Muscle of back (tissue), 13 donors: ENCODE data around the gene MLPH. TPM values are rescaled to one million over a fixed set of nuclear protein-coding genes. Genes with fewer than 3 reads are reported as not detected.

Source experiments
- DNase-seq, 3 donors: peaks; one replicate each; pipeline versions ENCODE4 v3.0.0 to v3.0.0-alpha.2; 2013
- long read RNA-seq, 9 donors: transcript quantifications; one replicate each; lab custom pipeline, GENCODE V29; 2026
- polyA plus RNA-seq, 10 donors: library from polyadenylated mRNA; unstranded; fragments of 120-200 nt; gene quantifications; one replicate each; pipeline ENCODE4 v1.2.1, GENCODE V29; 2013; ENCODE audit not compliant: insufficient read length in 10 of 10

MLPH gene
- 1 to 10 TPM in 2 of 10 donors, under 1 TPM in 8; 0.42 to 2.1 (median 0.51) TPM for polyA plus RNA-seq
- long read RNA-seq, donor 1, result 0 reads
- long read RNA-seq, donor 2, result 0 reads
- long read RNA-seq, donor 3, result 0 reads
- long read RNA-seq, donor 4, result 0 reads
- long read RNA-seq, donor 5, result 0 reads
- long read RNA-seq, donor 6, result 0 reads
- long read RNA-seq, donor 7, result 0 reads
- long read RNA-seq, donor 8, result 0 reads
- long read RNA-seq, donor 9, result 0 reads

- peak in 1 of 3 donors; percentile 41 for DNase-seq
These were observed at the start of gene MLPH for GRCh38 chr2:237486819-237487448. Gene MLPH (plus strand): TSS chr2:237487251. CDS start chr2:237493427, 6,176 bp downstream.

- no peak for DNase-seq
These were observed 49.5 kb upstream of the MLPH start for GRCh38 chr2:237437566-237437965.

GRCh38 chr2:237438080-237438940 is 48.7 kb upstream of the MLPH start:
- peak in 1 of 3 donors; percentile 59 for DNase-seq

- DNase-seq, result no peak
These were observed 46.2 kb upstream of the MLPH start for GRCh38 chr2:237440819-237441281.

- DNase-seq, result peak in 2 of 3 donors; percentile 43 to 49
These were observed 45.3 kb upstream of the MLPH start for GRCh38 chr2:237441605-237442274.

GRCh38 chr2:237444071-237444470 is 43.0 kb upstream of the MLPH start:
- DNase-seq, result no peak

GRCh38 chr2:237445611-237446337 is 41.3 kb upstream of the MLPH start:
- no peak for DNase-seq

GRCh38 chr2:237446338-237446665 is 40.7 kb upstream of the MLPH start:
- DNase-seq, result no peak

GRCh38 chr2:237447496-237447895 is 39.6 kb upstream of the MLPH start:
- no peak for DNase-seq

GRCh38 chr2:237448171-237448570 is 38.9 kb upstream of the MLPH start:
- DNase-seq, result no peak

GRCh38 chr2:237448626-237449025 is 38.4 kb upstream of the MLPH start:
- no peak for DNase-seq

- peak in 1 of 3 donors; percentile 72 for DNase-seq
These were observed 37.7 kb upstream of the MLPH start for GRCh38 chr2:237449193-237449881.

- no peak for DNase-seq
These were observed 36.9 kb upstream of the MLPH start for GRCh38 chr2:237450108-237450507.

GRCh38 chr2:237450583-237450982 is 36.5 kb upstream of the MLPH start:
- DNase-seq, result no peak

GRCh38 chr2:237451643-237452469 is 35.2 kb upstream of the MLPH start:
- peak in 1 of 3 donors; percentile 77 for DNase-seq

- DNase-seq, result peak in 1 of 3 donors; percentile 34
These were observed 34.2 kb upstream of the MLPH start for GRCh38 chr2:237452861-237453260.

- DNase-seq, result no peak
These were observed 33.4 kb upstream of the MLPH start for GRCh38 chr2:237453671-237454070.

- DNase-seq, result no peak
These were observed 31.3 kb upstream of the MLPH start for GRCh38 chr2:237455764-237456163.

GRCh38 chr2:237456200-237456843 is 30.7 kb upstream of the MLPH start:
- DNase-seq, result peak in 2 of 3 donors; percentile 59 to 80
